HCT116 (cell line): ENCODE measurements around the gene RHEX. TPM values are rescaled to one million over a fixed set of nuclear protein-coding genes. Genes with fewer than 3 reads are reported as not detected.

Source experiments
- ATAC-seq: fragments of 200-7000 bp; cut with Tn5 transposase; 2 replicates; pipeline ENCODE4 v1.9.1; 2020; ENCODE audit warnings: mild to moderate bottlenecking, moderate library complexity
- BruUV-seq: library from RNA; stranded (reverse); fragments of 400-500 nt; replicated peaks from 2 replicates; lab custom pipeline; 2021; lab: Mats Ljungman, UMichigan
- CTCF ChIA-PET: fragments of 300-600 bp; sonication (Branson Sonifier 250); formaldehyde crosslinking; loops from one replicate; lab custom pipeline; 2021; ENCODE audit warnings: antibody characterized with exemption; lab: Charles Lee
- POLR2A ChIA-PET: fragments of 300-600, 350-600 bp; sonication (Branson Sonifier 250); formaldehyde crosslinking; loops from one replicate; lab custom pipeline; 2021; ENCODE audit warnings: antibody characterized with exemption; lab: Charles Lee
- RAD21 ChIA-PET, 2 experiments: fragments of 300-600 bp; sonication (Branson Sonifier 250); formaldehyde crosslinking; loops; one replicate each; lab custom pipeline; 2023; ENCODE audit warnings: low total read pairs in 2 of 2; ENCODE audit not compliant: uncharacterized antibody in 2 of 2, unreplicated experiment in 2 of 2, low non-redundant PET in 1 of 2; lab: Charles Lee
- DNase-seq: peaks from one replicate; pipeline ENCODE4 v3.0.0-alpha.2; 2010; ENCODE audit warnings: low read depth, low spot score
- H2AFZ ChIP-seq: fragments of 200-600 bp; shearing (Covaris generic), sonication (generic); 2 replicates; pipeline ENCODE4 v1.6.1; 2017; ENCODE audit warnings: low read depth, mixed run types, mixed read lengths, antibody characterized with exemption, low read length; ENCODE audit not compliant: poor library complexity, severe bottlenecking
- H3K27ac ChIP-seq: 2 replicates; pipeline ENCODE4 v1.5.1; 2012; ENCODE audit warnings: low read depth, low read length
- H3K27me3 ChIP-seq: fragments of 200-600 bp; sonication (generic); 2 replicates; pipeline ENCODE4 v1.6.1; 2016; ENCODE audit warnings: mixed run types, low read length, mixed read lengths; ENCODE audit not compliant: insufficient read depth
- H3K36me3 ChIP-seq, 2 experiments: fragments of 200-500 bp in 1 of 2; fragments of 200-600 bp in 1 of 2; sonication (Bioruptor generic) in 1 of 2; sonication (generic) in 1 of 2; 2 replicates each; pipeline versions ENCODE4 v1.5.1 to v1.6.1; 2014 to 2016; ENCODE audit warnings: low read length in 2 of 2, inconsistent platforms in 1 of 2, mixed read lengths in 1 of 2, mixed run types in 1 of 2; ENCODE audit not compliant: insufficient read depth in 2 of 2, control insufficient read depth in 1 of 2
- H3K4me1 ChIP-seq, 2 experiments: fragments of 200-600 bp in 1 of 2; sonication (generic) in 1 of 2; 2 replicates each; pipeline versions ENCODE4 v1.5.1 to v1.6.1; 2012 to 2017; ENCODE audit warnings: low read length in 2 of 2, inconsistent platforms in 1 of 2, mild to moderate bottlenecking in 1 of 2, mixed read lengths in 1 of 2, mixed run types in 1 of 2, moderate library complexity in 1 of 2; ENCODE audit not compliant: insufficient read depth in 2 of 2, control insufficient read depth in 1 of 2
- H3K4me2 ChIP-seq: fragments of 200-600 bp; sonication (generic); 2 replicates; pipeline ENCODE4 v1.6.1; 2017; ENCODE audit warnings: mixed run types, low read length, mixed read lengths
- H3K4me3 ChIP-seq, 2 experiments: fragments of 200-600 bp in 1 of 2; sonication (generic) in 1 of 2; replicated peaks in 1 of 2; 2 replicates each; pipeline ENCODE4 v1.5.1; 2011 to 2016; ENCODE audit warnings: low read length in 2 of 2, control low read depth in 1 of 2, low read depth in 1 of 2, mild to moderate bottlenecking in 1 of 2, mixed read lengths in 1 of 2, mixed run types in 1 of 2
- H3K79me2 ChIP-seq: fragments of 200-600 bp; sonication (generic); 2 replicates; pipeline ENCODE4 v1.6.1; 2017; ENCODE audit warnings: mild to moderate bottlenecking, mixed run types, low read length, moderate library complexity, mixed read lengths; ENCODE audit not compliant: insufficient read depth
- H3K9ac ChIP-seq: fragments of 200-600 bp; sonication (generic); 2 replicates; pipeline ENCODE4 v1.6.1; 2016; ENCODE audit warnings: low read length, mixed read lengths
- H3K9me2 ChIP-seq: fragments of 200-600 bp; sonication (generic), shearing (Covaris generic); 2 replicates; pipeline ENCODE4 v1.6.1; 2017; ENCODE audit warnings: mixed run types, mild to moderate bottlenecking, moderate library complexity; ENCODE audit not compliant: insufficient read depth
- H3K9me3 ChIP-seq, 2 experiments: fragments of 200-500 bp in 1 of 2; fragments of 200-600 bp in 1 of 2; sonication (Bioruptor generic) in 1 of 2; sonication (generic) in 1 of 2; 2 replicates each; pipeline ENCODE4 v1.6.1; 2014 to 2017; ENCODE audit warnings: low read length in 2 of 2, mixed read lengths in 2 of 2, inconsistent platforms in 1 of 2, low read depth in 1 of 2, mild to moderate bottlenecking in 1 of 2, mixed run types in 1 of 2, moderate library complexity in 1 of 2; ENCODE audit not compliant: control insufficient read depth in 1 of 2, insufficient read depth in 1 of 2
- H4K20me1 ChIP-seq: fragments of 200-600 bp; sonication (generic), shearing (Covaris generic); 2 replicates; pipeline ENCODE4 v1.6.1; 2017; ENCODE audit warnings: mixed run types, mild to moderate bottlenecking, moderate library complexity; ENCODE audit not compliant: insufficient read depth
- CBX3 ChIP-seq: IDR thresholded peaks from 2 replicates; pipeline ENCODE4 v1.6.1; 2012; ENCODE audit warnings: low read depth
- CEBPB ChIP-seq: IDR thresholded peaks from 2 replicates; pipeline ENCODE4 v1.6.1; 2012; ENCODE audit warnings: low read depth
- ELF1 ChIP-seq: IDR thresholded peaks from 2 replicates; pipeline ENCODE4 v1.6.1; 2012; ENCODE audit warnings: low read depth, borderline replicate concordance
- EZH2 ChIP-seq: fragments of 200-600 bp; sonication (generic); IDR thresholded peaks from 2 replicates; pipeline ENCODE4 v1.6.1; 2017; ENCODE audit warnings: antibody characterized with exemption, mixed run types
- EZH2phosphoT487 ChIP-seq: fragments of 200-600 bp; IDR thresholded peaks from 2 replicates; pipeline ENCODE4 v1.6.1; 2018; ENCODE audit warnings: antibody characterized with exemption, borderline replicate concordance
- JUND ChIP-seq: IDR thresholded peaks from 2 replicates; pipeline ENCODE4 v1.6.1; 2012
- POLR2A ChIP-seq: IDR thresholded peaks from 2 replicates; pipeline ENCODE4 v1.7.0; 2011; ENCODE audit warnings: borderline replicate concordance; ENCODE audit not compliant: insufficient read depth, insufficient read length; ENCODE audit errors: extremely low read depth
- RAD21 ChIP-seq: IDR thresholded peaks from 2 replicates; pipeline ENCODE4 v1.6.1; 2012; ENCODE audit warnings: low read depth, mild to moderate bottlenecking
- SIN3A ChIP-seq: IDR thresholded peaks from 2 replicates; pipeline ENCODE4 v1.6.1; 2012; ENCODE audit warnings: low read depth
- SP1 ChIP-seq: IDR thresholded peaks from 2 replicates; pipeline ENCODE4 v1.6.1; 2012; ENCODE audit warnings: low read depth
- SRF ChIP-seq: IDR thresholded peaks from 2 replicates; pipeline ENCODE4 v1.6.1; 2012; ENCODE audit warnings: low read depth
- TCF7L2 ChIP-seq: IDR thresholded peaks from 2 replicates; pipeline ENCODE4 v1.7.0; 2011; ENCODE audit warnings: borderline replicate concordance, inconsistent platforms; ENCODE audit not compliant: insufficient read depth, insufficient read length; ENCODE audit errors: extremely low read depth
- YY1 ChIP-seq: IDR thresholded peaks from 2 replicates; pipeline ENCODE4 v1.6.1; 2011; ENCODE audit warnings: low read length, low read depth, moderate library complexity, mild to moderate bottlenecking; ENCODE audit not compliant: insufficient replicate concordance; ENCODE audit errors: extremely low read depth
- ZFX ChIP-seq: fragments of 450-650 bp; IDR thresholded peaks from 2 replicates; pipeline ENCODE4 v1.6.1; 2017
- ZNF274 ChIP-seq: fragments of 200-500 bp; sonication (Bioruptor generic); IDR thresholded peaks from 2 replicates; pipeline ENCODE4 v1.6.1; 2014; ENCODE audit warnings: mild to moderate bottlenecking, low read depth, low read length, inconsistent platforms
- intact Hi-C: fragments of 100-400 bp; cut with micrococcal nuclease; formaldehyde crosslinking; loops from 2 replicates; pipeline ENCODE4 v1.10.0; 2022
- total RNA-seq: library from RNA; stranded (reverse); gene quantifications from one replicate; pipeline ENCODE4 v1.2.1, GENCODE V29; 2021; ENCODE audit not compliant: unreplicated experiment
- TF ChIP-seq, protein P1 (sequence below): IDR thresholded peaks from 2 replicates; pipeline ENCODE4 v1.6.1; 2012
- TF ChIP-seq, protein P2 (sequence below): IDR thresholded peaks from 2 replicates; pipeline ENCODE4 v1.6.1; 2012; ENCODE audit warnings: low read depth
- TF ChIP-seq, protein P3 (sequence below): IDR thresholded peaks from 2 replicates; pipeline ENCODE4 v1.6.1; 2011; ENCODE audit warnings: mild to moderate bottlenecking, low read length, moderate library complexity; ENCODE audit not compliant: insufficient replicate concordance; ENCODE audit errors: extremely low read depth

The RHEX gene
- total RNA-seq, 1 experiment from 2014 or later = not detected

GRCh38 chr1:206110161-206110560 lies 57.2 kb downstream of the RHEX start (continued):
- TF ChIP-seq EZH2phosphoT487 (no peak), POLR2A (no peak), SP1 (no peak), CEBPB (no peak), ZNF274 (no peak)
- TF ChIP-seq, protein P1, sequence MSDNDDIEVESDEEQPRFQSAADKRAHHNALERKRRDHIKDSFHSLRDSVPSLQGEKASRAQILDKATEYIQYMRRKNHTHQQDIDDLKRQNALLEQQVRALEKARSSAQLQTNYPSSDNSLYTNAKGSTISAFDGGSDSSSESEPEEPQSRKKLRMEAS = no peak

GRCh38 chr1:206110820-206111219 lies 57.8 kb downstream of the RHEX start:
- Histone ChIP-seq H3K4me2 (no peak overlapping the region), H3K79me2 (no peaks in the 10 kb centered on the region), H3K9me2 (no peaks in the 10 kb centered on the region), H3K27me3 (no peaks in the 10 kb centered on the region; the same call in 1 of the 2 replicates), H3K36me3 (no peaks in the 10 kb centered on the region), H3K4me1 (no peaks in the 10 kb centered on the region), H4K20me1 (no peaks in the 10 kb centered on the region), H2AFZ (no peak overlapping the region), H3K9ac (no peak overlapping the region), H3K27ac (no peak overlapping the region), H3K4me3 (no peak overlapping the region), H3K9me3 (no peaks in the 10 kb centered on the region)
- ATAC-seq (no peak), DNase-seq (no peak)
- intact Hi-C loops = no loop called here
- ChIA-PET RAD21 (no interaction called here), POLR2A (no interaction called here), CTCF (interaction anchor here (0.8 to 1.2 kb wide), 2 partner anchors 127 to 133 kb away, joined by 4 read pairs; no protein-coding TSS in a partner anchor)
- no TSS peak for BruUV-seq
- TF ChIP-seq CBX3 (no peak), TCF7L2 (no peak), JUND (no peak), YY1 (no peak), ELF1 (no peak), SRF (no peak), SIN3A (no peak), RAD21 (no peak), EZH2 (no peak), SP1 (no peak), ZFX (no peak), CEBPB (no peak)
- TF ChIP-seq, protein P1 = no peak
- TF ChIP-seq, protein P2, sequence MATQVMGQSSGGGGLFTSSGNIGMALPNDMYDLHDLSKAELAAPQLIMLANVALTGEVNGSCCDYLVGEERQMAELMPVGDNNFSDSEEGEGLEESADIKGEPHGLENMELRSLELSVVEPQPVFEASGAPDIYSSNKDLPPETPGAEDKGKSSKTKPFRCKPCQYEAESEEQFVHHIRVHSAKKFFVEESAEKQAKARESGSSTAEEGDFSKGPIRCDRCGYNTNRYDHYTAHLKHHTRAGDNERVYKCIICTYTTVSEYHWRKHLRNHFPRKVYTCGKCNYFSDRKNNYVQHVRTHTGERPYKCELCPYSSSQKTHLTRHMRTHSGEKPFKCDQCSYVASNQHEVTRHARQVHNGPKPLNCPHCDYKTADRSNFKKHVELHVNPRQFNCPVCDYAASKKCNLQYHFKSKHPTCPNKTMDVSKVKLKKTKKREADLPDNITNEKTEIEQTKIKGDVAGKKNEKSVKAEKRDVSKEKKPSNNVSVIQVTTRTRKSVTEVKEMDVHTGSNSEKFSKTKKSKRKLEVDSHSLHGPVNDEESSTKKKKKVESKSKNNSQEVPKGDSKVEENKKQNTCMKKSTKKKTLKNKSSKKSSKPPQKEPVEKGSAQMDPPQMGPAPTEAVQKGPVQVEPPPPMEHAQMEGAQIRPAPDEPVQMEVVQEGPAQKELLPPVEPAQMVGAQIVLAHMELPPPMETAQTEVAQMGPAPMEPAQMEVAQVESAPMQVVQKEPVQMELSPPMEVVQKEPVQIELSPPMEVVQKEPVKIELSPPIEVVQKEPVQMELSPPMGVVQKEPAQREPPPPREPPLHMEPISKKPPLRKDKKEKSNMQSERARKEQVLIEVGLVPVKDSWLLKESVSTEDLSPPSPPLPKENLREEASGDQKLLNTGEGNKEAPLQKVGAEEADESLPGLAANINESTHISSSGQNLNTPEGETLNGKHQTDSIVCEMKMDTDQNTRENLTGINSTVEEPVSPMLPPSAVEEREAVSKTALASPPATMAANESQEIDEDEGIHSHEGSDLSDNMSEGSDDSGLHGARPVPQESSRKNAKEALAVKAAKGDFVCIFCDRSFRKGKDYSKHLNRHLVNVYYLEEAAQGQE = no peak
- TF ChIP-seq, protein P3, sequence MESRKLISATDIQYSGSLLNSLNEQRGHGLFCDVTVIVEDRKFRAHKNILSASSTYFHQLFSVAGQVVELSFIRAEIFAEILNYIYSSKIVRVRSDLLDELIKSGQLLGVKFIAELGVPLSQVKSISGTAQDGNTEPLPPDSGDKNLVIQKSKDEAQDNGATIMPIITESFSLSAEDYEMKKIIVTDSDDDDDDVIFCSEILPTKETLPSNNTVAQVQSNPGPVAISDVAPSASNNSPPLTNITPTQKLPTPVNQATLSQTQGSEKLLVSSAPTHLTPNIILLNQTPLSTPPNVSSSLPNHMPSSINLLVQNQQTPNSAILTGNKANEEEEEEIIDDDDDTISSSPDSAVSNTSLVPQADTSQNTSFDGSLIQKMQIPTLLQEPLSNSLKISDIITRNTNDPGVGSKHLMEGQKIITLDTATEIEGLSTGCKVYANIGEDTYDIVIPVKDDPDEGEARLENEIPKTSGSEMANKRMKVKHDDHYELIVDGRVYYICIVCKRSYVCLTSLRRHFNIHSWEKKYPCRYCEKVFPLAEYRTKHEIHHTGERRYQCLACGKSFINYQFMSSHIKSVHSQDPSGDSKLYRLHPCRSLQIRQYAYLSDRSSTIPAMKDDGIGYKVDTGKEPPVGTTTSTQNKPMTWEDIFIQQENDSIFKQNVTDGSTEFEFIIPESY = no peak
